GM12872 (cell line): ENCODE results near the gene ZNF532.

Experiments
- TF ChIP-seq, protein P1 (sequence below): IDR thresholded peaks from 3 replicates; pipeline ENCODE4 v1.5.1; 2011; ENCODE audit warnings: low read depth, mild to moderate bottlenecking, low read length, moderate library complexity; ENCODE audit not compliant: insufficient read depth

The ZNF532 gene

DNA sequence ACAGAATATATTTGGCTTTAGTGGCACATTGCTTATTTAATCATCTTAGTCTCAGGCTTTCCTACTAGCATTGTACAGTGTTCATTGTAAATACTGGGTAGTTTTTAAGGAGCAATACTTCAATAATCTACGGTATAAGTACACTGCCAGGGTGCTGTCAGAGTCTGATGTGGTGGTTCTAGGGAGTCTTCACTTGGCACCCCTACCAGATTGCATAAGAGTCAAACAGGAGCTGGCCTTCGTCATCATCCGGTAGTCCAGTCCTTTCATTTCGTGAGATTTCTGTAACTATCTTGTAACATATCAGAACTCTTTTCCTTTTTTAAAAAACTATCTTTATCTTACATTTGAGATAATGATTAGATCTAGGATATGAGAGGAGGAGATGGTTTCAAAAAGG is 91.1 kb downstream of the ZNF532 start:
- TF ChIP-seq, protein P1, sequence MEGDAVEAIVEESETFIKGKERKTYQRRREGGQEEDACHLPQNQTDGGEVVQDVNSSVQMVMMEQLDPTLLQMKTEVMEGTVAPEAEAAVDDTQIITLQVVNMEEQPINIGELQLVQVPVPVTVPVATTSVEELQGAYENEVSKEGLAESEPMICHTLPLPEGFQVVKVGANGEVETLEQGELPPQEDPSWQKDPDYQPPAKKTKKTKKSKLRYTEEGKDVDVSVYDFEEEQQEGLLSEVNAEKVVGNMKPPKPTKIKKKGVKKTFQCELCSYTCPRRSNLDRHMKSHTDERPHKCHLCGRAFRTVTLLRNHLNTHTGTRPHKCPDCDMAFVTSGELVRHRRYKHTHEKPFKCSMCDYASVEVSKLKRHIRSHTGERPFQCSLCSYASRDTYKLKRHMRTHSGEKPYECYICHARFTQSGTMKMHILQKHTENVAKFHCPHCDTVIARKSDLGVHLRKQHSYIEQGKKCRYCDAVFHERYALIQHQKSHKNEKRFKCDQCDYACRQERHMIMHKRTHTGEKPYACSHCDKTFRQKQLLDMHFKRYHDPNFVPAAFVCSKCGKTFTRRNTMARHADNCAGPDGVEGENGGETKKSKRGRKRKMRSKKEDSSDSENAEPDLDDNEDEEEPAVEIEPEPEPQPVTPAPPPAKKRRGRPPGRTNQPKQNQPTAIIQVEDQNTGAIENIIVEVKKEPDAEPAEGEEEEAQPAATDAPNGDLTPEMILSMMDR = no peak

DNA sequence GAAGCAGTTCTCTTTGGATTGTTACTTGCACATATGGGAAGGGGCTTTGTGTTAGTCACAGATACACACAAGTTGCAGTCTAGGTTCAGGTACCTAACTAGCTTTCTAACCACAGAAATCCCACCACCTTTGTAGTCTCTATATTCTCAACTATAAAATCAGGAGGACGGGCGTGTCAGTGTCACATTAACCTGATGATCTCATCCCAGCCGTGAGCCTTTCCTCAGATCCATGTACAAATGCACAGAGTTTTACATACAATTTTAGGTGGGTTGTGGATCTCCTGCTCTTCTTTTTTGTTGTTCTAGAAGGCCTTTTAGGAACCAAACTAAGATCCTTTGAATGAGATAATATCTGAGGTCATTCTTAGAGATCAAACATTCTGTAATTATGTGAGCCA is 94.0 kb downstream of the ZNF532 start:
- TF ChIP-seq, protein P1 = no peak

DNA sequence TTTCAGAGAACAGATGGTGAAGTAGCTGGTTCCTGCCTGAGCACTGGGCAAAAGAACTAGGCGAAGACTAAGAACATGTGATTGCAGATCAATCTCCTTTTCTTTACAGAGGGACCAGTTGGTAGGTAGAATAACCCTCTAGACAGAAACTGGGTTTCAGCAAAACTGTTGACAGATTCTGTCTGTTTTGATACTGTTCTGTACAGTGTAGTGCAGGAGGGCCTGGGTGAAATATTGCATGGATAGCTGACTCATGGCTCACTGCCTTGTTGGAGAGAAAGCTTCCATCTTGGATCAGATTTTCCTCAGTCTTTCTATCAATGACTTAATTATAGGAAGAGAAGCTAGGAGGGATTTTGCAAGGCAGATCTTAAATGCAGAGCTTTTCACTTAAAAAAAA is 95.8 kb downstream of the ZNF532 start:
- TF ChIP-seq, protein P1 = no peak

DNA sequence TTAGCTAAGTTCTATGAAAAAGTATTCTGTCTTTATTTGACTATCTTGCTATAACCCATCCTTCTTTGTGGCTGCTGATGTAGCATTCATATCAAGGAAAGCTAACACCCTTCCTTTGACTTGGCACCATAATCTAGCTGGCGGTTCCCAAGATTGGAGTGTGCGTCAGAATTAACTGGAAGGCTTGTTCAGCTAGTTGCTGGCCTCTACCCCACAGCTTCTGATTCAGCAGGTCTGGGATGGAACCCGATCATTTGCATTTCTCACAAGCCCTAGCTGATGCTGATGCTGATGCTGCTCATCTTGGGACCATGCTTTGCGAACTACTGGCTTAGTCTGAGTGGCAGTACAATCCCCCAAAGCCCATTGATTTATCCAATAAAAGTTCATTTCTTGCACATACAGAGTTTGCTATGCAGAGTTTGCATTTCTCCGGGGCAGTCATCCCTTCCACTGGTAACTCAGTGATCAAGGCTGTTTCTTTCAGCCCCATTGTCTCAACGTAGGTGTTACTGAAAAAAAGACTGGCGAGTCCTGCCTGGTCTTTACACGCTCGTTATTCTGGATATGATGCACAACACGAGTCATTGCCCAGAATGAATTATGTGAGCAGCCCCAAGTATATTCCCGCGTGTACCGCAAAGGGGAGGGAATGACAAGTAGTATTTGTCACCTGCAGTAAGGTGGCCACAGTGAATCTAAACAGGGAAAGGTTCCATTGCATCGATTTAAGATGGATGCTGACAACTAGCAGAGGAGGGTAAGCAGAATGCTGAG is 96.5 kb downstream of the ZNF532 start:
- TF ChIP-seq, protein P1 = no peak

DNA sequence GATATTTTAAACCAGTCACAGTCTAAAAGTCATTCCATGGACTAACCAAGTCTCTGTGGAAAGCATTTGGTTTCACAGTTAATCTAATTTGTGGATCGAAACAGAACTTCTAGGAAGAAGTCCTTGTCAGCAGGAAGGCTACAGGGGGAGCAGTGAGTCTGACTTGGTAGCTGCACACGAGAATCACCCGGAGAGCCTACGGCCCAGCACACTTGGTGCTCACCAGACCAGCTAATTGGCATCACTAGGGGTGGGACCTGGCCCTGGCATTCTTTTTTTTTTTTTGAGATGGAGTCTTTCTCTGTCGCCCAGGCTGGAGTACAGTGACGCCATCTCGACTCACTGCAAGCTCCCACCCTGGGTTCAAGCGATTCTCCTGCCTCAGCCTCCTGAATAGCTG is 97.7 kb downstream of the ZNF532 start:
- TF ChIP-seq, protein P1 = no peak

DNA sequence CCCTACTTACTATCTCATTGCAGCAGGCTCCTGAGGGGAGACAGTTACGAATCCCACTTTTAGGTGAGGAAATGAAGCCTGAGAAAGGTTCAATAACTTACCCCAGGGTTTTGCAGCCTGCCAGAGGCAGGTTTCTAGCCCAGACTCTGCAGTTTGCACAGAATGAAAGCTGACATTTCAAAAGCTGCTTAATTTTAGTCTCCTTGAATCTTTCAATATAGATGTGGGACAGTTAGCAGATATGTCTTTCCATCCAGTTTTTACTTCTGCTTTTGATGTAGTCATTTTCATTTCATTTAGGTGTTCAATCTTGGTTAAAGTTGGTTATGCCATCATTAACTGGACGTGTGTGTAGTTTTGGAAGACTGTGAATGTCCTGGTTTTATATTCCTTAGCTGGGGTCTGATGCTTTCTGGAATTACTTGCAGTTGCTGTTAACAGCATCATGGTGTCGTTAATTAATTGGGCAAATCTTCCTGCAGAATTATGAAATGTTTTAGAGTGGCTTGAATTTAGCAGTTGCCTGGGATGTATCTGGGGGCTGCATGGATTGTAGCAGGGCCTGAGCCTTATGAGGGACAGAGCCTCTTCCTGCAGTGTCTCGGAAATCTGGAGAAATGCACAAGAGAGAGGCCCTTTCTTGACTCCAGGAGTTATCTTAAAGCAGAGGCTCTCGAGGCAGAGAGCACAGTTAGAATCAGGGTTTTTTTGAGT is 100.8 kb downstream of the ZNF532 start:
- TF ChIP-seq, protein P1 = no peak

DNA sequence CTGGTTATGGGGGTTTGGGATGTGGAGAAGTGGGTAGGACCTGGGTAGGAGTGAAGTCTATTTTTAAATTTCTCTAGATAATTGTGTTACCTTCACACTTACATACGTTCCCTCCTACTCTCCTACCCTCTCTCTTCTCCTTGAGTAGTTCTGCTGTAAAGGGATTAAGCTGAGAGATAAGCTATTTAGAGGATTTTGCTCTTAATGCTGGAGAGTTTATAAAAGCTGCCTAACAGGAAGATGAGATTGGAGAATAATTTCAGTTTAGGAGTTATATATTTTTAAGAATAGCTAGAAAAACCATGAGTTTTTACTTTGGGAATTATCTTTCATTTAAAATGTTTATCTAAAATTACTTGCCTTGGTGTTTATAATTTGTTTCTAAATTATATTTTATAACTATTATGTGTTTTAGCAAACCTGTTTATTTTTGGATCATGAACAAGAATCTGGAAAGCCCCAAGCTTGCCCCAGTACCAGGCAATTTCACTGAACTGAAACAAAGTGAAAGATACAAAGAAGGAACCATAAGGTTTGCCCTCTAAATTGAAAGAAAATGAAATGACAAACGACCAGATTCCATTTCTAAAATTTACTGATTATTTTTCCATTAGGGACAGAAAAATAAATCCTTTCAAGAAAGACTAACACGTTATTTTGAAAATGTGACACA is 101.5 kb downstream of the ZNF532 start:
- TF ChIP-seq, protein P1 = no peak
